ENCODE data around the gene GRAMD2A.

DNA sequence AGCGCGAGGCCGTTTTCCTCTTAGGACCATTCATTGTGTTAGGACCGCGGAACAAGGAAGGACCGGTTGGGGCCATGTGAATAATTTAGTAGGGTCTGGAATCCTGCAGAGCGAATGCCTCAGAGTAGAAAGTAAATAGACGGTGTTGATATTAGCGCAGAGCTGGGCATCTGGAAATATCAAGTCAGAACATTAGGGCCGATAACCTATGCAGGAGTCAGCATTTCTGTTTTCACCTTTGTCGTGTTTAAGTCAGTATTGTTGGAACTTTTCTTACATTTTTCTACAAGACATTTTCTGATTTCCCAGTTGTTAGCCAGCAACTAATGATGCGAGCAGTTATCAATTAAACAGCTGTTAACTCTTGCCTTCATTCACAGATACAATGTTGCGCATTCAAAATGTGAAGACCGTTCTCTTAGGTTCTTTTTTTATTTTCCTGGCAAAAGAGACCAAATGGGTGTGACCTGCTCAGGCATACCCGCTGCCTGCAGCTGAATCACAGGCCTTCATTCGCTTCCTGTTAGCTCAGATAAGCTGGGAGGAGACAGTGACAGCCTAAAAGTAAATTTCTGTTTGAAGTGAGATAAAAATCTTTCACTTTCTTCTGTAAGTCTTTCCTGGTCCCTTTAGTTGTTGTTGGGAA is 34.4 kb upstream of the GRAMD2A start:
- TF ChIP-seq, protein P1, sequence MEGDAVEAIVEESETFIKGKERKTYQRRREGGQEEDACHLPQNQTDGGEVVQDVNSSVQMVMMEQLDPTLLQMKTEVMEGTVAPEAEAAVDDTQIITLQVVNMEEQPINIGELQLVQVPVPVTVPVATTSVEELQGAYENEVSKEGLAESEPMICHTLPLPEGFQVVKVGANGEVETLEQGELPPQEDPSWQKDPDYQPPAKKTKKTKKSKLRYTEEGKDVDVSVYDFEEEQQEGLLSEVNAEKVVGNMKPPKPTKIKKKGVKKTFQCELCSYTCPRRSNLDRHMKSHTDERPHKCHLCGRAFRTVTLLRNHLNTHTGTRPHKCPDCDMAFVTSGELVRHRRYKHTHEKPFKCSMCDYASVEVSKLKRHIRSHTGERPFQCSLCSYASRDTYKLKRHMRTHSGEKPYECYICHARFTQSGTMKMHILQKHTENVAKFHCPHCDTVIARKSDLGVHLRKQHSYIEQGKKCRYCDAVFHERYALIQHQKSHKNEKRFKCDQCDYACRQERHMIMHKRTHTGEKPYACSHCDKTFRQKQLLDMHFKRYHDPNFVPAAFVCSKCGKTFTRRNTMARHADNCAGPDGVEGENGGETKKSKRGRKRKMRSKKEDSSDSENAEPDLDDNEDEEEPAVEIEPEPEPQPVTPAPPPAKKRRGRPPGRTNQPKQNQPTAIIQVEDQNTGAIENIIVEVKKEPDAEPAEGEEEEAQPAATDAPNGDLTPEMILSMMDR (IDR thresholded peaks at IDR 0.05): no peak
- no peak for TF ChIP-seq POLR2A (IDR thresholded peaks at IDR 0.05)

Measured in transverse colon (tissue), 3 donors.